ENCODE results near the gene TRPV3. TPM values are rescaled to one million over a fixed set of nuclear protein-coding genes. Genes with fewer than 3 reads are reported as not detected.

TRPV3 gene
- total RNA-seq, 1 donor = 0.21 TPM

- Histone ChIP-seq H3K4me1 (ENCODE audit: insufficient read depth, low read length) (no peaks in the 10 kb centered on the region), H3K27me3 (ENCODE audit: insufficient read depth, low read length) (no peaks in the 10 kb centered on the region), H3K9me3 (ENCODE audit: low read depth, low read length) (no peaks in the 10 kb centered on the region), H3K4me3 (ENCODE audit: low read length) (no peak overlapping the region)
These were observed 14.2 kb downstream of the TRPV3 start for GRCh38 chr17:3543453-3543852.

GRCh38 chr17:3542410-3543088 lies 15.1 kb downstream of the TRPV3 start:
- H3K4me3 ChIP-seq (ENCODE audit: low read length) = no peak overlapping the region
- no peaks in the 10 kb centered on the region for H3K4me1 ChIP-seq (ENCODE audit: insufficient read depth, low read length)
- H3K27me3 ChIP-seq (ENCODE audit: insufficient read depth, low read length) = no peaks in the 10 kb centered on the region
- no peaks in the 10 kb centered on the region for H3K9me3 ChIP-seq (ENCODE audit: low read depth, low read length)

- H3K27me3 ChIP-seq (ENCODE audit: insufficient read depth, low read length) = no peaks in the 10 kb centered on the region
- no peaks in the 10 kb centered on the region for H3K9me3 ChIP-seq (ENCODE audit: low read depth, low read length)
These were observed 17.6 kb downstream of the TRPV3 start for GRCh38 chr17:3539881-3540540.

GRCh38 chr17:3536716-3537115 lies 20.9 kb downstream of the TRPV3 start:
- Histone ChIP-seq H3K27me3 (ENCODE audit: insufficient read depth, low read length) (no peaks in the 10 kb centered on the region), H3K4me1 (ENCODE audit: insufficient read depth, low read length) (no peaks in the 10 kb centered on the region), H3K9me3 (ENCODE audit: low read depth, low read length) (no peaks in the 10 kb centered on the region), H3K4me3 (ENCODE audit: low read length) (no peak overlapping the region)

More at GRCh38 chr17:3539881-3540540, 17.6 kb downstream of the TRPV3 start:
- Histone ChIP-seq H3K4me3 (ENCODE audit: low read length) (no peak overlapping the region), H3K4me1 (ENCODE audit: insufficient read depth, low read length) (no peaks in the 10 kb centered on the region)

GRCh38 chr17:3535253-3535995 lies 22.2 kb downstream of the TRPV3 start:
- H3K27me3 ChIP-seq (ENCODE audit: insufficient read depth, low read length) = no peaks in the 10 kb centered on the region
- H3K9me3 ChIP-seq (ENCODE audit: low read depth, low read length) = no peaks in the 10 kb centered on the region
- no peaks in the 10 kb centered on the region for H3K4me1 ChIP-seq (ENCODE audit: insufficient read depth, low read length)
- no peak overlapping the region for H3K4me3 ChIP-seq (ENCODE audit: low read length)

DNA sequence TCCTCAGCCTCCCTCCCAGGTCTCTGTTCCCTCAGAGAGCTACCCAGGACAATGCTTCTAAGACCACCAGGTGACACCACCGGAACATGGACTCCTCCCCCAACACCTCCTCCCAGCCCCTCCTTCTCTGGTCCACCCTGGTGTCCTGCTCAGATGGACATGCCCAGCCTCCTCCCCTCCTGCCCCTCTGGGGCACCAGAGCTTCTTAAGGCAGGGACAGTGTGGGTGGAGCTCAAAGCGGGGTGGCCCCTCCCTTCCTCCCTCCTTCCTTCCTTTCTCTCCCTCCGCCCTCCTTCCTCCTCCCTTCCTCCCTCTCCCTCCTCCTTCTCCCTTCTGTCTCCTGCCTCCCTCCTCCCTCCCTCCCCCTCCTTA lies 22.7 kb downstream of the TRPV3 start:
- H3K9me3 ChIP-seq (ENCODE audit: low read depth, low read length) = no peaks in the 10 kb centered on the region
- H3K27me3 ChIP-seq (ENCODE audit: insufficient read depth, low read length) = no peaks in the 10 kb centered on the region
- no peaks in the 10 kb centered on the region for H3K4me1 ChIP-seq (ENCODE audit: insufficient read depth, low read length)
- H3K4me3 ChIP-seq (ENCODE audit: low read length) = no peak overlapping the region

- Histone ChIP-seq H3K27me3 (ENCODE audit: insufficient read depth, low read length) (no peaks in the 10 kb centered on the region), H3K4me1 (ENCODE audit: insufficient read depth, low read length) (no peaks in the 10 kb centered on the region), H3K9me3 (ENCODE audit: low read depth, low read length) (no peaks in the 10 kb centered on the region), H3K4me3 (ENCODE audit: low read length) (no peak overlapping the region)
These were observed 23.9 kb downstream of the TRPV3 start for GRCh38 chr17:3533752-3534151.

DNA sequence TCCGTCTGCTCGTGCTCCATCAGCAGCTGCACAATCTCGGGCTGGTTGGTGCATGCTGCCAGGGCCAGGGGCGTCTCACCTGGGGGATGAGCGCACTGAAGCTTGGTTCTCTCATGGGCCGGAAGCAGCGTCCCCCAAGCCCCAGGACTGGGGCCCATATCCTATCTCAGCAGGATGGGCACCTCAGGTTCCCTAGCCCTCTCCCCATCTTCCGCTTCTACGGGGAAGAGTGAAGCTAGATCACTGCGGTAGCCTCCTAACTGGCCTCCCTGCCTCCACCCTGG lies 24.8 kb downstream of the TRPV3 start:
- Histone ChIP-seq H3K4me1 (ENCODE audit: insufficient read depth, low read length) (no peaks in the 10 kb centered on the region), H3K4me3 (ENCODE audit: low read length) (no peak overlapping the region), H3K9me3 (ENCODE audit: low read depth, low read length) (no peaks in the 10 kb centered on the region), H3K27me3 (ENCODE audit: insufficient read depth, low read length) (no peaks in the 10 kb centered on the region)

- H3K4me1 ChIP-seq (ENCODE audit: insufficient read depth, low read length) = no peaks in the 10 kb centered on the region
- H3K27me3 ChIP-seq (ENCODE audit: insufficient read depth, low read length) = no peaks in the 10 kb centered on the region
- H3K4me3 ChIP-seq (ENCODE audit: low read length) = no peak overlapping the region
- no peaks in the 10 kb centered on the region for H3K9me3 ChIP-seq (ENCODE audit: low read depth, low read length)
These were observed 25.3 kb downstream of the TRPV3 start for GRCh38 chr17:3532106-3532858.

DNA sequence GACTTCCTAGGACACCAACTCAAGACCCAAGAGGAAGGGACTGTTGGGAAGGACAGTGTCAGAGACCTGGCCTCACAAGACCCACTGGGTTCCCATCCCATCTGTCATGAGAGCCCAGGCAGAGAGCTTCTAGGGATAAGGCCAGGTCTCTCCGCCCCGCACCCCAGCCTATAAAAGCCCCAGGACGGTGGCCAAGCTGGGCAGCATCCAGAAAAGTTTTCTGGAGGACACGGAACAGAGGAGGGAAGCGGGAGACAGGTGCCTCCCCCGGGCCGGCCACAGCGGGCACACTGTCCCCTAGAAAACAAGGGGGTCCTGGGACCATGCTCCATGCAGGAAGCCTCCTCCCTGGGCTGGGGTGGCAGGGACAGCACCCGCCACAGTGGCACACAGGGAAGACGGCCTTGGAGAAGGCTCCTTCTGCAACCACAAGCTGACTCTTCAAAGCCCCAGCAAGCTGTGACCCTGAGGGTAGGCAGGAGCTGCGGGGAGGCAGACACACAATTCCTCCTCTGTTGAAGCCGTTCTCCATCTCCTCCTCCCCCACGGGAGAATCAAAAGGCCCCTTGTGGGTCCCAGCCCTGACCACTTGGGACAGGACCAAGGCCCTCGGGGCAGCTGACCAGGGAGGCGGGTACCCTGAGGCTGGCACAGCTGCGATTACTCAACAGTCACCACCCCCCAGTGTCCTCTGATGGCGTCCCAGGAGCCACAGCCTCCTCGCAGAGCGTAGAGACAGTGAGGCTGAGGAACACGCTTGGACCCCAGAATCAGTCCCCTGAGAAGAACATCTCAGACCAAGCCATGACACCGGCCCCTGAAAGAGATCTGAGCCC lies 26.1 kb downstream of the TRPV3 start:
- Histone ChIP-seq H3K9me3 (ENCODE audit: low read depth, low read length) (no peaks in the 10 kb centered on the region), H3K4me1 (ENCODE audit: insufficient read depth, low read length) (no peaks in the 10 kb centered on the region), H3K27me3 (ENCODE audit: insufficient read depth, low read length) (no peaks in the 10 kb centered on the region), H3K4me3 (ENCODE audit: low read length) (no peak overlapping the region)

DNA sequence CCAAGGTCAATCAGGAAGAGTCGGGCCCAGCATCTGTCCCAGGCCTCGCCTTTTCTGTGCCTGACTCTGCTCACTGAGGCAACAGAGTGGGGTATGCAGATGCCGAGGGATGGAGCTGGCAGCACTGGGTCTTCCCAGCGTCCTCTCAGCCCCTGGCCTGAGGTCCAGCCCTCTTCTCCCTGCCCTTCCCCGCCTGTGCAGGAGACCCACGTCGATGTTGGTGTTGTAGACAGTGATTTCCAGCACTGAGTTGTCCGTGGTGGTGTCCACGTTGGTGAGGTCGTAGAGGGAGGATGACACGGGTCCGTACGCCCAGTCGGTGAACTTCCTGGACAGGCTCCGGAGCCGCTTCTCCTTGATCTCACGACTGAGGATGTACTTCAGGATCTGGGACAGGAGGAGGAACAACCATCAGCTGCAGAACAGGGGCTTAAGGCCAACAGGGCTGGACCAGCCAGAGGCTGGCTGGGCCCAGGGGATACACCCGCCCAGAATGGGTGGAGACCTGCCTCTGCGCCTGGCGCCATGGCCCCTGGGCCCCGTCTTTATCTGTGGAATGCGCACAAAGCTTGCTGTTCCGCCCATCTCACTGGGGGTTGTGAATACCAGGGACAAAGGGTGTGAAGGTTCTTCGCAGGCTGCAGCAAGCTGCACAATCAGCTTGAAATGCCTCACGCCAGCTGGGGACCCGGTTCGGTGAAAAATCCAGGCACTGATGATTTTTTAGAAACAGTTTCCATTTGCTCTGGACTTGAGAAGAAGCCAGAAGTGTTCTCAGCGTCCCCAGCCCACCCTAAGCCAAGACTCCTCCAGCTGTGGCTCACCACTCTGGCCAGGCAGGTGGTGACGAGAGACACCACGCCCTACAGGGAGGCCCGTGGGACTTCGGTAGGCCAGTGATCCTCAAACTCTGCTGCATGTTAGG lies 27.5 kb downstream of the TRPV3 start:
- no peaks in the 10 kb centered on the region for H3K27me3 ChIP-seq (ENCODE audit: insufficient read depth, low read length)
- H3K4me3 ChIP-seq (ENCODE audit: low read length) = no peak overlapping the region
- no peaks in the 10 kb centered on the region for H3K9me3 ChIP-seq (ENCODE audit: low read depth, low read length)
- H3K4me1 ChIP-seq (ENCODE audit: insufficient read depth, low read length) = no peaks in the 10 kb centered on the region

GRCh38 chr17:3528880-3529511 lies 28.6 kb downstream of the TRPV3 start:
- H3K4me1 ChIP-seq (ENCODE audit: insufficient read depth, low read length) = no peaks in the 10 kb centered on the region
- H3K9me3 ChIP-seq (ENCODE audit: low read depth, low read length) = no peaks in the 10 kb centered on the region
- no peaks in the 10 kb centered on the region for H3K27me3 ChIP-seq (ENCODE audit: insufficient read depth, low read length)
- no peak overlapping the region for H3K4me3 ChIP-seq (ENCODE audit: low read length)

DNA sequence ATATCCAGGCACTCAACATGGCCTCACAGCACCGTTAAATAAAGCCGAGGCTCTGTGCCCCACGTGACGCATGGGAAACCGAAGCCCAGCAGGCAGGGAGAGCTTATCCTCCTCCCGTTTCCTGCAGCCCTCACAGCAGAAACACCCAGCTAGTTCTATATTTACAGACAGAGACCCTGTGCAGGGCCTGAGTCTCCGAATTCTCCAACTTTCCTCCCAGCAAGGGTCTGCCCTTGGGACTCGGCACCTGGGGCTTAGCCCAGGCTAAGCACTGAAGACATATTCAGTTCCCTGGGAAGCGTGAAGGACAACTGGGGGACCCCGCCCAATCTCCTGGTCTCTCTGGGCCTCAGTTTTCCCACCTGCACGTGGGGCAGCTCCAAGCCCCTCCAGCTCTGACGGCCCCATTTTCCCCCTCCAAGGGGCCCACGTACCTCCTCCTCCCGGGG lies 29.2 kb downstream of the TRPV3 start:
- H3K9me3 ChIP-seq (ENCODE audit: low read depth, low read length) = no peaks in the 10 kb centered on the region
- no peaks in the 10 kb centered on the region for H3K27me3 ChIP-seq (ENCODE audit: insufficient read depth, low read length)
- no peak overlapping the region for H3K4me3 ChIP-seq (ENCODE audit: low read length)
- no peaks in the 10 kb centered on the region for H3K4me1 ChIP-seq (ENCODE audit: insufficient read depth, low read length)
